Activated CD4-positive, CD25-positive, alpha-beta regulatory T cell treated with anti-CD3 and anti-CD28 coated beads, Interleukin-2, amount 50 U/mL, for 24 hours (primary cell): Measurements from ENCODE around the gene CNPY3.

Experiments used
- ATAC-seq, 2 donors: fragments of 150-1000 bp; cut with Tn5 transposase; one replicate each; pipeline ENCODE4 v1.10.0; 2021; ENCODE audit warnings: mild to moderate bottlenecking in 1 of 2, moderate library complexity in 1 of 2

Gene CNPY3

DNA sequence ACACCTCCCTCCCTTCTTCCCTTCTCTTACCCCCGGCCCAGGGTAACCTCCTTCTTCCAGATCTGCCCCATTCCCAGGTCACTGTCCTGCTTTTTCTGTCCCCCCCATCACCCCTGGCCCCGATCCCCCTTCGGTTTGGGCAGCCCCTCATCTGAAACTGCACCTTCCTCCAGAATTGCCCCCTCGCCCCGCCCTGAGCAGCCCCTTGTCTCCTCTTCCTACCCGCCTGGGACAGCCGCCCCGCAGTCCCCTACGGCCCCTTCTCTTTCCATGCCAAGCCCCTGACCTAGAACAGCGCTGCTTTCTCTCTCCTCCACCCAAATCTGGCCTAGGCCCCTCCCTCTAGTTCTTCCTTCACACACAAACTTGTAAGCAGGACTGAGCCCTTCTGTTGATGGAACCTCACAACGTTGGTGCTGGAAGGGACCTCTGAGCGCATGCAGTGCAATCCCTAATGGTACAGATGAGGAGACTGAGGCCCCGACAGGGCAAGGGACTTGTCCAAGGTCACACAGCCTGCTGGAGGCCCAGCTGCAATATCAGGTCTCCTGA, 55.7 kb downstream of the CNPY3 start:
- ATAC-seq = no peak

DNA sequence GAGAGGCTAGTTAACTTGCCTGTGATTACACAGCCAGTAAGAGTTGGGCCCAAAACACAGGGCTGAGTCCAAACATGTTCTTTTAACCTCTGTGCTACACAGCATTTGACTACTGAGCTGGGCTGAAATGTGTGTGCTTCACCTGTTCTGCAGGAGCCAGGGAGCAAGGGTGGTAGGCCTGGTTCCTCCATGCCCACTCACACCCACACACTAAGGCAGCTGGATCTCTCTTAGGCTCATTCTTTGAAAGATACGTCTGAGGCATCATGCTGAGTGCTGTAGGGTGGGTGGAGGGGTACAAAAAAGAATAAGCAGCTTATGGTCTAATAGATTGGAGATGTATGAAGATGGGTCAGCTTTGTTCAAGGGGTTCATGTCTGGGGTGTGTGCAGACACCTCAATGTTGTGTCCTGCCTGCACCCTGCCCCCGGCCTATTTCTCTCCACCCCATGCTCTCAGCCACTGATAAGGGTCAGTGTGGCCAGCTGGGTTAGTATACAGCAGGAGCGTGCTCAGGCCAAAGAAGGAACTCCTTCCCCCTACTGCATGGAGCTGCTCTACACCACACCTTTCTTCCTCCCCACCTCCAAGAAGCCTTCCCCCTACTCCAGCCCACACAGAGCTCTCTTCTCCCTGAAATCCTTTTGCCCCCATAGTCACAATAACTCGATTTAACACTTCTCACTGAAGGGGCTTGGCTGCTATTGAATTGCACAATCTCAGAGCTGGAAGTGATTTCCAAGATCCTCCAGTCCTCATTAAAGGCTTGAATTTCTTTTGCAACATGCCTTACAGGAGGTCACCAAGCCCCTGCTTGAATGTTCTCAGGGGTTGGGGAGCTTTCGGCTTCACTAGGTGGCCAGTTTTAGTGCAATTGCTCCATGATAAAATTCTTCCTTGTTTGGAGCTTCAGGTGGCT, 58.5 kb downstream of the CNPY3 start:
- ATAC-seq = no peak

DNA sequence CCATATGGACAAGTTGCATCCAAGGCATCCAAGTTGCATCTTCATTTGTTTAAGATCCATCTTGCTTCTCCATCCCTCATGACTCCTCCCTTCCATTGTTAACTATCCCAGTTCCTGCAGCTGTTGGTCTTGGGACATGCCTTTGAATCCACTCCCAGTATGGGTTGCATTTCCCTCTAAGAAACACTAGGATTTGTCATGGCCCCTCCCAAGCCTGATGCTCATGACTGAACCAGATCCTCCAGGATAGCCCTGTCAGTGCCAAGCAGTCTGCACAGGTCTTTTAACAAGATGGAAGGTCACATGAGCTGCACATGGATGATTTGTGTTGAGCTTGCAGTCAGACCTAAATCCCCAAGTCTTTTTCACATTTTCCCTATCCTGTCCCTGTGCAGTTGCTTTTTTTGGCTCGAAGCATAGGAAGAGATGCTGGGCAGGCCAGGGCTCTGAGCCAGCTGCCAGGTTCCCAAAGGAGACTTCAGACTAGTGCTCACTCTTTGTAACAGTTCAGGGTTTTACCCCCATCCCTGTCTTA, 59.3 kb downstream of the CNPY3 start:
- ATAC-seq = no peak
